A549 (cell line): ENCODE measurements around the gene KHDC1. TPM values are rescaled to one million over a fixed set of nuclear protein-coding genes. Genes with fewer than 3 reads are reported as not detected.
"Not testable (repeated sequence)": the region's sequence is repeated elsewhere in the genome, so short reads cannot be mapped to it uniquely, and the experiment has no call there.

Experiments
- ATAC-seq, 2 experiments: fragments of 200-7000 bp in 1 of 2; fragments of >200 bp in 1 of 2; cut with Nextera tagmentation in 1 of 2; cut with Tn5 transposase in 1 of 2; 3 replicates each; pipeline versions ENCODE4 v1.8.0 to v1.9.1; 2018 to 2020; ENCODE audit warnings: mild to moderate bottlenecking in 1 of 2, moderate library complexity in 1 of 2
- CTCF ChIA-PET: fragments of 300-600 bp; sonication (Branson Sonifier 250); formaldehyde crosslinking; extraction: SDS; loops from one replicate; lab custom pipeline; 2021; ENCODE audit warnings: antibody characterized with exemption, inconsistent platforms; lab: Yijun Ruan, JAX
- POLR2A ChIA-PET: fragments of 350-600 bp; formaldehyde crosslinking; extraction: SDS; loops from one replicate; lab custom pipeline; 2021; ENCODE audit warnings: antibody characterized with exemption, inconsistent platforms; lab: Yijun Ruan, JAX
- DNase-seq, 2 experiments: peaks; one replicate each; pipeline versions ENCODE4 v3.0.0 to v3.0.0-alpha.2; 2011 to 2016; ENCODE audit warnings: low read depth in 1 of 2, low spot score in 1 of 2
- FAIRE-seq: peaks from 2 replicates; lab custom pipeline; 2011; peaks lifted over from hg19 to GRCh38; lab: Jason Lieb, UNC
- H3K27ac ChIP-seq, 2 experiments: fragments of >200 bp; sonication (Bioruptor Twin); formaldehyde crosslinking; 3 replicates each; pipeline ENCODE4 v1.5.1; 2016 to 2017
- H3K4me1 ChIP-seq: fragments of >200 bp; sonication (Bioruptor Twin); formaldehyde crosslinking; 3 replicates; pipeline ENCODE4 v1.6.1; 2016
- H3K4me2 ChIP-seq: fragments of >200 bp; sonication (Bioruptor Twin); formaldehyde crosslinking; 3 replicates; pipeline ENCODE4 v1.6.1; 2016
- H3K4me3 ChIP-seq: fragments of >200 bp; sonication (Bioruptor Twin); formaldehyde crosslinking; 3 replicates; pipeline ENCODE4 v1.5.1; 2016
- H3K9me3 ChIP-seq: fragments of >200 bp; sonication (Bioruptor Twin); formaldehyde crosslinking; 3 replicates; pipeline ENCODE4 v1.6.1; 2016
- ATOH8 ChIP-seq: fragments of 250-450 bp; sonication (Bioruptor Pico); IDR thresholded peaks from 2 replicates; pipeline ENCODE4 v1.5.0; 2020; ENCODE audit warnings: low read depth, mild to moderate bottlenecking, moderate library complexity
- CHD2 ChIP-seq: fragments of 150-350 bp; IDR thresholded peaks from 2 replicates; pipeline ENCODE4 v1.6.1; 2014; ENCODE audit warnings: low read length; ENCODE audit not compliant: partially characterized antibody
- EHF ChIP-seq: fragments of 250-450 bp; sonication (Bioruptor Pico); IDR thresholded peaks from 2 replicates; pipeline ENCODE4 v1.5.0; 2020; ENCODE audit warnings: mild to moderate bottlenecking
- ELK1 ChIP-seq: fragments of 150-350 bp; IDR thresholded peaks from 2 replicates; pipeline ENCODE4 v1.6.1; 2014; ENCODE audit warnings: low read depth, mild to moderate bottlenecking, low read length
- FOSL2 ChIP-seq, 2 experiments: fragments of 450-650 bp in 1 of 2; fragments of >200 bp in 1 of 2; sonication (Bioruptor Twin) in 1 of 2; formaldehyde crosslinking; IDR thresholded peaks; 2 replicates each; pipeline versions ENCODE4 v1.5.0 to v1.6.1; 2016 to 2020; ENCODE audit warnings: mild to moderate bottlenecking in 1 of 2, moderate library complexity in 1 of 2
- GATA3 ChIP-seq: IDR thresholded peaks from 2 replicates; pipeline ENCODE4 v1.6.1; 2012; ENCODE audit warnings: borderline replicate concordance
- HES2 ChIP-seq: fragments of >200 bp; sonication (Bioruptor Twin); formaldehyde crosslinking; IDR thresholded peaks from 2 replicates; pipeline ENCODE4 v1.6.1; 2016
- HOXA7 ChIP-seq: fragments of 250-450 bp; sonication (Bioruptor Pico); IDR thresholded peaks from 2 replicates; pipeline ENCODE4 v1.5.0; 2020; ENCODE audit warnings: mild to moderate bottlenecking, moderate library complexity
- JUN ChIP-seq, 2 experiments: fragments of >200 bp; sonication (Bioruptor Twin); formaldehyde crosslinking; IDR thresholded peaks; 2 replicates in 1 of 2; 3 replicates in 1 of 2; pipeline ENCODE4 v1.6.1; 2016 to 2017
- KDM5A ChIP-seq: fragments of 200-600 bp; sonication (generic); IDR thresholded peaks from 2 replicates; pipeline ENCODE4 v1.6.1; 2016; ENCODE audit warnings: antibody characterized with exemption, mild to moderate bottlenecking
- PHF8 ChIP-seq: fragments of 200-600 bp; sonication (generic); IDR thresholded peaks from 2 replicates; pipeline ENCODE4 v1.6.1; 2016; ENCODE audit warnings: low read depth, mild to moderate bottlenecking, antibody characterized with exemption, moderate library complexity, borderline replicate concordance
- RAD21 ChIP-seq, 2 experiments: fragments of >200 bp in 1 of 2; sonication (Bioruptor Twin) in 1 of 2; formaldehyde crosslinking in 1 of 2; IDR thresholded peaks in 1 of 2; conservative IDR thresholded peaks in 1 of 2; 2 replicates in 1 of 2; 3 replicates in 1 of 2; pipeline ENCODE4 v1.6.1; 2012 to 2018; ENCODE audit warnings: inconsistent platforms in 1 of 2
- RNF2 ChIP-seq: fragments of 200-600 bp; sonication (generic); IDR thresholded peaks from 2 replicates; pipeline ENCODE4 v1.6.1; 2016; ENCODE audit warnings: low read depth, mild to moderate bottlenecking, antibody characterized with exemption, moderate library complexity, borderline replicate concordance
- USF2 ChIP-seq: fragments of 450-650 bp; IDR thresholded peaks from 2 replicates; pipeline ENCODE4 v1.6.1; 2014; ENCODE audit warnings: antibody characterized with exemption
- ZC3H11A ChIP-seq: fragments of 450-650 bp; IDR thresholded peaks from 2 replicates; pipeline ENCODE4 v1.6.1; 2014; ENCODE audit warnings: antibody characterized with exemption, mild to moderate bottlenecking
- WGBS: methylation state at CpG from one replicate; pipeline ENCODE4 v1.1.6; 2017; ENCODE audit errors: missing lambda C conversion rate; 5-methylcytosine and 5-hydroxymethylcytosine counted together
- polyA plus RNA-seq, 4 experiments: library from polyadenylated mRNA; depleted of rRNA in 3 of 4; stranded (reverse); fragments of >200 nt; fragmentation: RNase III in 1 of 4; extraction: RNeasy Plus Mini Kit Qiagen cat#74134 plus additional on column Dnase treatment in 1 of 4; gene quantifications; 2 replicates in 3 of 4; 3 replicates in 1 of 4; pipeline ENCODE4 v1.2.3, GENCODE V29; 2011 to 2017
- TF ChIP-seq, protein P1 (sequence below): IDR thresholded peaks from 2 replicates; pipeline ENCODE4 v1.6.1; 2012; ENCODE audit warnings: low read depth, borderline replicate concordance
- TF ChIP-seq, protein P2 (sequence below): fragments of 250-450 bp; sonication (Bioruptor Pico); IDR thresholded peaks from 2 replicates; pipeline ENCODE4 v1.5.0; 2021; ENCODE audit warnings: mild to moderate bottlenecking, moderate library complexity, borderline replicate concordance

Gene KHDC1
- polyA plus RNA-seq, 2 of the 4 experiments (the other 2 are of a cell fraction): 4.5 to 5.2 TPM

DNA sequence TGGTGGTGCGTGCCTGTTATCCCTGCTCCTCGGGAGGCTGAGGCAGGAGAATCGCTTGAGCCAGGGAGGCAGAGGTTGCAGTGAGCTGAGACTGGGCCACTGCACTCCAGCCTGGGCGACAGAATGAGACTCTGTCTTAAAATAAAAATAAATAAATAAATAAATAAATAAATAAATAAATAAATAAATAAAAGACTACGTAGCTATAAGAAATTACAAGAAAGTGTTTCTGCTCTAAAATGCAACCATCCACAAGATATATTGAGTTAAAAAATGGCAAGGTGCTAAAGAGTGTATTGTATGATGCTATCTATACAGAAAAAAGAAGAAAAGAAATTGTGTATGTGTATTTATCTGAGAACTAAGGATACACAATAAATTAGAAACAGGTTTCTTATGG, 8.7 kb downstream of the KHDC1 start:
- H3K4me1 ChIP-seq, ATAC-seq, FAIRE-seq, H3K4me3 ChIP-seq, H3K9me3 ChIP-seq, POLR2A ChIA-PET, H3K27ac ChIP-seq, DNase-seq, H3K4me2 ChIP-seq: not testable (repeated sequence)
- TF ChIP-seq ZC3H11A: peak; percentile 65
- CTCF ChIA-PET: interaction anchor here (0.6 kb wide), 1 partner anchor 9 kb away, joined by 3 read pairs; no protein-coding TSS in a partner anchor
- WGBS: 76% methylated on average over 5 of the region's 5 CpGs

DNA sequence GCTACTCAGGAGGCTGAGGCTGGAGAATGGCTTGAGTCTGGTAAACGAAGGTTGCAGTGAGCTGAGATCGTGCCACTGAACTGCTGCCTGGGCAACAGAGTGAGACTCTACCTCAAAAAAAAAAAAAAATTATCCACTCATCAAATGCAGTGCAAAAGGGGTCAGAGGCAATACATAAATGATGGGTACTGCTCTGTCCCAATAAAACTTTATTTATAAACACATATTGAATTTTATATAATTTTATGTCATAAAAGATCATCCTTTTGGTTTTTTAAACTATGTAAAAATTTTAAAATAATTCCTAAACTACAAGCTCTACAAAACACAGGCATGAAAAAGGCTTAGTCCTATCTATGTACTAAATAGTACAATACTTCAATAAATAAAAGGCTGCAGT, 10.3 kb downstream of the KHDC1 start:
- ATAC-seq (no peak), DNase-seq (no peak), FAIRE-seq (no peak)
- Histone ChIP-seq H3K27ac (no peak overlapping the region), H3K4me2 (no peak overlapping the region), H3K9me3 (no peaks in the 10 kb centered on the region), H3K4me3 (no peak overlapping the region), H3K4me1 (no peaks in the 10 kb centered on the region)
- TF ChIP-seq RAD21 (conservative IDR thresholded peaks at IDR 0.05 in 1 of 2, IDR thresholded peaks at IDR 0.05 in 1 of 2) (no peak), FOSL2 (IDR thresholded peaks at IDR 0.05) (no peak), FOSL2 (CRISPR knock-in tag; IDR thresholded peaks at IDR 0.05) (no peak), CHD2 (no peak), KDM5A (no peak), GATA3 (no peak), EHF (CRISPR knock-in tag) (no peak), RNF2 (no peak), USF2 (no peak), ELK1 (no peak), JUN (IDR thresholded peaks at IDR 0.05) (no peak), HES2 (no peak), PHF8 (no peak), ATOH8 (CRISPR knock-in tag) (no peak), HOXA7 (CRISPR knock-in tag) (no peak)
- TF ChIP-seq, protein P1, sequence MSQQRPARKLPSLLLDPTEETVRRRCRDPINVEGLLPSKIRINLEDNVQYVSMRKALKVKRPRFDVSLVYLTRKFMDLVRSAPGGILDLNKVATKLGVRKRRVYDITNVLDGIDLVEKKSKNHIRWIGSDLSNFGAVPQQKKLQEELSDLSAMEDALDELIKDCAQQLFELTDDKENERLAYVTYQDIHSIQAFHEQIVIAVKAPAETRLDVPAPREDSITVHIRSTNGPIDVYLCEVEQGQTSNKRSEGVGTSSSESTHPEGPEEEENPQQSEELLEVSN: no peak
- CTCF ChIA-PET: interaction anchor here (1.1 kb wide), 1 partner anchor 11 kb away, joined by 3 read pairs; no protein-coding TSS in a partner anchor
- POLR2A ChIA-PET: no interaction called here
- 74% methylated on average over 2 of the region's 2 CpGs for WGBS

DNA sequence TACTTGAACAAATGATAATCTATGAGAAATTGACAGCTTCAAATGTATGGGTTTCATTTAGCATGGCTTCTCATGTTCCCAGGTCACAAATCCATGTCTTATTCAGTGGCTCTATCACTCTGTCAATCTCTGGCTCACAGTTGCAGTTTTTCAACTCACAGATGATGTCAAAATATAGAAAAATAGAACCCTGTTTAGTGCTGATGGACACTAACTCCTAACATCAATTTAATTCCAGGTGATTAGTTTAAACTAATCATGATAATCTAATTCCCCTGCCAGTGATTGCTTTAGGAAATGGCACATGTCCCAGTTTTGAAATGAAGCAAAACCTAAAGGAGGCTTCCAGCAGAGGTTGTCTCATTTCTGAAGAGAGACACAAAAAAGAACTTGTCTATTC, 13.0 kb downstream of the KHDC1 start:
- ATAC-seq (no peak), DNase-seq (no peak)
- H3K27ac ChIP-seq: no peak overlapping the region
- no peak overlapping the region for H3K4me2 ChIP-seq
- H3K4me1 ChIP-seq: 0 out of 3 replicates have a peak, but pooled peaks cover 4% of the 10 kb centered on the region
- no peak overlapping the region for H3K4me3 ChIP-seq
- ChIA-PET CTCF (no interaction called here), POLR2A (no interaction called here)
- H3K9me3 ChIP-seq: no peaks in the 10 kb centered on the region
- TF ChIP-seq, protein P2, sequence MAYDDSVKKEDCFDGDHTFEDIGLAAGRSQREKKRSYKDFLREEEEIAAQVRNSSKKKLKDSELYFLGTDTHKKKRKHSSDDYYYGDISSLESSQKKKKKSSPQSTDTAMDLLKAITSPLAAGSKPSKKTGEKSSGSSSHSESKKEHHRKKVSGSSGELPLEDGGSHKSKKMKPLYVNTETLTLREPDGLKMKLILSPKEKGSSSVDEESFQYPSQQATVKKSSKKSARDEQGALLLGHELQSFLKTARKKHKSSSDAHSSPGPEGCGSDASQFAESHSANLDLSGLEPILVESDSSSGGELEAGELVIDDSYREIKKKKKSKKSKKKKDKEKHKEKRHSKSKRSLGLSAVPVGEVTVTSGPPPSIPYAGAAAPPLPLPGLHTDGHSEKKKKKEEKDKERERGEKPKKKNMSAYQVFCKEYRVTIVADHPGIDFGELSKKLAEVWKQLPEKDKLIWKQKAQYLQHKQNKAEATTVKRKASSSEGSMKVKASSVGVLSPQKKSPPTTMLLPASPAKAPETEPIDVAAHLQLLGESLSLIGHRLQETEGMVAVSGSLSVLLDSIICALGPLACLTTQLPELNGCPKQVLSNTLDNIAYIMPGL (CRISPR knock-in tag): no peak
- TF ChIP-seq, all 56 proteins: peak for 0
- no peak for FAIRE-seq
